HuH-7 (cell line): Measurements from ENCODE around the gene TARS3.

Experiments used
- DNase-seq: peaks from one replicate; pipeline ENCODE4 v3.0.0; 2011; ENCODE audit warnings: low spot score

The TARS3 gene

GRCh38 chr15:101623367-101624304 is 100.6 kb downstream of the TARS3 start:
- DNase-seq: no peak

- DNase-seq: no peak
Measured at GRCh38 chr15:101621961-101622360, 102.3 kb downstream of the TARS3 start.

GRCh38 chr15:101620671-101621070 is 103.6 kb downstream of the TARS3 start:
- DNase-seq: no peak

- no peak for DNase-seq
Measured at GRCh38 chr15:101619615-101619865, 104.7 kb downstream of the TARS3 start.

GRCh38 chr15:101618851-101619614 is 105.2 kb downstream of the TARS3 start:
- no peak for DNase-seq

- no peak for DNase-seq
Measured at GRCh38 chr15:101618076-101618475, 106.2 kb downstream of the TARS3 start.

- DNase-seq: no peak
Measured at GRCh38 chr15:101617390-101617965, 106.8 kb downstream of the TARS3 start.

- DNase-seq: peak; percentile 50
Measured at GRCh38 chr15:101615986-101616848, 108.1 kb downstream of the TARS3 start.

GRCh38 chr15:101615414-101615985 is 108.8 kb downstream of the TARS3 start:
- no peak for DNase-seq

- DNase-seq: no peak
Measured at GRCh38 chr15:101614761-101615160, 109.5 kb downstream of the TARS3 start.

GRCh38 chr15:101614001-101614585 is 110.2 kb downstream of the TARS3 start:
- no peak for DNase-seq

- DNase-seq: peak; percentile 46
Measured at GRCh38 chr15:101613130-101614000, 110.9 kb downstream of the TARS3 start.

- no peak for DNase-seq
Measured at GRCh38 chr15:101612676-101613075, 111.6 kb downstream of the TARS3 start.

GRCh38 chr15:101611580-101612299 is 112.5 kb downstream of the TARS3 start:
- no peak for DNase-seq

- DNase-seq: no peak
Measured at GRCh38 chr15:101611007-101611406, 113.3 kb downstream of the TARS3 start.

GRCh38 chr15:101610611-101611000 is 113.7 kb downstream of the TARS3 start:
- no peak for DNase-seq

GRCh38 chr15:101609742-101610610 is 114.3 kb downstream of the TARS3 start:
- no peak for DNase-seq

- peak; percentile 44 for DNase-seq
Measured at GRCh38 chr15:101608201-101608600, 116.1 kb downstream of the TARS3 start.

GRCh38 chr15:101607108-101607507 is 117.2 kb downstream of the TARS3 start:
- DNase-seq: no peak
